Fibroblast of villous mesenchyme (primary cell): Measurements from ENCODE around the gene LRRC10. TPM values are rescaled to one million over a fixed set of nuclear protein-coding genes. Genes with fewer than 3 reads are reported as not detected.

Experiments used
- DNase-seq: peaks from one replicate; pipeline ENCODE4 v3.0.0-alpha.2; 2010; ENCODE audit warnings: low read depth
- H3K4me3 ChIP-seq: 2 replicates; pipeline ENCODE4 v1.5.1; 2011; ENCODE audit warnings: low read depth, mild to moderate bottlenecking, low read length
- CTCF ChIP-seq: IDR thresholded peaks from 2 replicates; pipeline ENCODE4 v1.5.1; 2012; ENCODE audit warnings: low read depth, mild to moderate bottlenecking, low read length; ENCODE audit not compliant: insufficient read depth
- total RNA-seq: library from RNA; depleted of rRNA; stranded (reverse); fragments of >200 nt; gene quantifications from 2 replicates; pipeline ENCODE4 v1.2.3, GENCODE V29; 2012

The LRRC10 gene
- total RNA-seq, 1 donor, result not detected

- H3K4me3 ChIP-seq, result no peak overlapping the region
- TF ChIP-seq CTCF, result no peak
- no peak for DNase-seq
These were observed 7.8 kb downstream of the LRRC10 start for GRCh38 chr12:69602954-69603353.

GRCh38 chr12:69601962-69602685, 8.6 kb downstream of the LRRC10 start:
- TF ChIP-seq CTCF, result no peak
- no peak for DNase-seq
- no peak overlapping the region for H3K4me3 ChIP-seq

- TF ChIP-seq CTCF, result no peak
- no peak for DNase-seq
- H3K4me3 ChIP-seq, result no peak overlapping the region
These were observed 9.9 kb downstream of the LRRC10 start for GRCh38 chr12:69600804-69601203.

GRCh38 chr12:69598174-69598753, 12.4 kb downstream of the LRRC10 start:
- H3K4me3 ChIP-seq, result no peak overlapping the region
- DNase-seq, result no peak
- TF ChIP-seq CTCF, result no peak

GRCh38 chr12:69595689-69596088, 15.0 kb downstream of the LRRC10 start:
- H3K4me3 ChIP-seq, result no peak overlapping the region
- no peak for DNase-seq
- no peak for TF ChIP-seq CTCF

- TF ChIP-seq CTCF, result no peak
- no peak overlapping the region for H3K4me3 ChIP-seq
- DNase-seq, result no peak
These were observed 21.6 kb downstream of the LRRC10 start for GRCh38 chr12:69589082-69589481.
